Fibroblast of lung (primary cell): ENCODE data around the gene USP6NL. TPM values are rescaled to one million over a fixed set of nuclear protein-coding genes. Genes with fewer than 3 reads are reported as not detected.
A peak's percentile ranks its signal among the peaks of the same experiment; 100 is the strongest.

ENCODE experiments used
- DNase-seq, 2 donors: peaks; one replicate each; pipeline versions ENCODE4 v3.0.0 to v3.0.0-alpha.2; 2010; ENCODE audit warnings: low read depth in 2 of 2
- H2AFZ ChIP-seq: 2 replicates; pipeline ENCODE4 v1.5.1; 2012; ENCODE audit warnings: low read length, control low read depth, inconsistent platforms
- H3K27ac ChIP-seq: 2 replicates; pipeline ENCODE4 v1.5.1; 2011; ENCODE audit warnings: low read length, control low read depth; ENCODE audit not compliant: insufficient read depth
- H3K27me3 ChIP-seq: 2 replicates; pipeline ENCODE4 v1.5.1; 2011; ENCODE audit warnings: mild to moderate bottlenecking, low read length; ENCODE audit not compliant: control insufficient read depth, insufficient read depth
- H3K36me3 ChIP-seq: 2 replicates; pipeline ENCODE4 v1.5.1; 2011; ENCODE audit warnings: low read length; ENCODE audit not compliant: control insufficient read depth, insufficient read depth
- H3K4me1 ChIP-seq: 2 replicates; pipeline ENCODE4 v1.5.1; 2011; ENCODE audit warnings: low read length; ENCODE audit not compliant: control insufficient read depth, insufficient read depth; ENCODE audit errors: extremely low read depth
- H3K4me2 ChIP-seq: 2 replicates; pipeline ENCODE4 v1.5.1; 2011; ENCODE audit warnings: low read length, control low read depth; ENCODE audit not compliant: insufficient read depth; ENCODE audit errors: extremely low read depth
- H3K4me3 ChIP-seq, 4 experiments: fragments of 200-600 bp in 1 of 4; sonication (generic) in 1 of 4; replicated peaks in 1 of 4; 2 replicates each; pipeline ENCODE4 v1.5.1; 2011 to 2016; ENCODE audit warnings: low read length in 4 of 4, low read depth in 3 of 4, mild to moderate bottlenecking in 3 of 4, control low read depth in 2 of 4, inconsistent platforms in 1 of 4, mixed read lengths in 1 of 4; ENCODE audit not compliant: insufficient read depth in 1 of 4; ENCODE audit errors: control extremely low read depth in 1 of 4
- H3K79me2 ChIP-seq: 2 replicates; pipeline ENCODE4 v1.5.1; 2012; ENCODE audit warnings: mild to moderate bottlenecking, low read length, inconsistent platforms; ENCODE audit not compliant: control insufficient read depth, insufficient read depth
- H3K9ac ChIP-seq: 2 replicates; pipeline ENCODE4 v1.5.1; 2011; ENCODE audit warnings: mild to moderate bottlenecking, low read length, control low read depth; ENCODE audit not compliant: insufficient read depth
- H3K9me3 ChIP-seq: 2 replicates; pipeline ENCODE4 v1.5.1; 2012; ENCODE audit warnings: low read depth, low read length; ENCODE audit not compliant: control insufficient read depth, insufficient read depth
- H4K20me1 ChIP-seq: 2 replicates; pipeline ENCODE4 v1.5.1; 2011; ENCODE audit warnings: low read length; ENCODE audit not compliant: control insufficient read depth, insufficient read depth; ENCODE audit errors: extremely low read depth
- EZH2 ChIP-seq: IDR thresholded peaks from 2 replicates; pipeline ENCODE4 v1.5.1; 2012; ENCODE audit warnings: low read length, control low read depth, mild to moderate bottlenecking; ENCODE audit errors: missing control alignments
- polyA plus RNA-seq, 2 donors: library from polyadenylated mRNA; depleted of rRNA in 1 of 2; stranded (reverse) in 1 of 2; unstranded in 1 of 2; fragments of >200 nt; gene quantifications; 2 replicates each; pipeline ENCODE4 v1.2.1, GENCODE V29; 2011 to 2012; ENCODE audit warnings: missing spikeins in 1 of 2
- total RNA-seq: library from RNA; depleted of rRNA; stranded (reverse); fragments of >200 nt; gene quantifications from 2 replicates; pipeline ENCODE4 v1.2.1, GENCODE V29; 2014
- TF ChIP-seq, protein P1 (sequence below), 2 donors: IDR thresholded peaks in 1 of 2; conservative IDR thresholded peaks in 1 of 2; 1 replicate in 1 of 2; 2 replicates in 1 of 2; pipeline ENCODE4 v1.5.1; 2011 to 2012; ENCODE audit warnings: low read length in 2 of 2, control low read depth in 1 of 2, inconsistent platforms in 1 of 2, low read depth in 1 of 2, mild to moderate bottlenecking in 1 of 2

USP6NL gene
- total and polyA plus RNA-seq, 2 donors (not counting 1 experiment from before 2014, with no cell fraction given) = 8.9 to 13.4 TPM

DNA sequence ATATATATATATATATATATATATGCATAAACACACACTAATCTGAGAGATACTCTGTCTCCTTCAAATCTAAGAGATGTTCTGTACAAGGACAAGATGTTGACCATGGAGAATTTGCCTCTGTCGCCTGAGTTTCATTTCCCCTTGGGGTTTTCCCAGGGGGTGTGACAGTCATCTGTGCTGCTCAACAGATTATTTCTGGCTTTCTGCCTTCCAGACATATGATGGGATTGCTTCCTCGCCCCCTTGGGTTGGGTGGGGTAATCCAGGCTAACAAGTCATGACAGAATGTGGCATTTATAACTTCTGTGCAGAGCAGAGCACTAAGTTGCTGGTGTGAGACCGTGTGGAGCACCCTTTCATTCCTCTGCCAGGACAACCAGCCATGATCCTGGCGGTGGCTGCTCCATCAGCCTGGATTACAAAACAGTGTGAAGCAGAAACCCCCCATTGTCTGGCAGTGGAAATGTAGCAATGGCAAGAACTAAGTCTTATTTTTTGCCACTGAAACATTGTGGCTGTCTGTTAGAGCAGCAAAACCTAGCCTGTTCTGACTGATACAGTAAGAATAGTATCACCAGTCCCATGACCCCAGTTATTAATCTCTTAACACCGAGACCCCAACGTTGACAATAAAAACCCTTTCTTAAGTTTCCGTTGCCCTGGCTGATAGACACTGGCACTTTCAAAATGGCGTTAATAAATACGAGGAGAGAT lies 13.7 kb upstream of the USP6NL start:
- no peaks in the 10 kb centered on the region for H3K4me1 ChIP-seq
- H3K27me3 ChIP-seq = no peaks in the 10 kb centered on the region
- no peak overlapping the region for H3K27ac ChIP-seq
- no peaks in the 10 kb centered on the region for H4K20me1 ChIP-seq
- no peak for TF ChIP-seq EZH2
- TF ChIP-seq, protein P1, sequence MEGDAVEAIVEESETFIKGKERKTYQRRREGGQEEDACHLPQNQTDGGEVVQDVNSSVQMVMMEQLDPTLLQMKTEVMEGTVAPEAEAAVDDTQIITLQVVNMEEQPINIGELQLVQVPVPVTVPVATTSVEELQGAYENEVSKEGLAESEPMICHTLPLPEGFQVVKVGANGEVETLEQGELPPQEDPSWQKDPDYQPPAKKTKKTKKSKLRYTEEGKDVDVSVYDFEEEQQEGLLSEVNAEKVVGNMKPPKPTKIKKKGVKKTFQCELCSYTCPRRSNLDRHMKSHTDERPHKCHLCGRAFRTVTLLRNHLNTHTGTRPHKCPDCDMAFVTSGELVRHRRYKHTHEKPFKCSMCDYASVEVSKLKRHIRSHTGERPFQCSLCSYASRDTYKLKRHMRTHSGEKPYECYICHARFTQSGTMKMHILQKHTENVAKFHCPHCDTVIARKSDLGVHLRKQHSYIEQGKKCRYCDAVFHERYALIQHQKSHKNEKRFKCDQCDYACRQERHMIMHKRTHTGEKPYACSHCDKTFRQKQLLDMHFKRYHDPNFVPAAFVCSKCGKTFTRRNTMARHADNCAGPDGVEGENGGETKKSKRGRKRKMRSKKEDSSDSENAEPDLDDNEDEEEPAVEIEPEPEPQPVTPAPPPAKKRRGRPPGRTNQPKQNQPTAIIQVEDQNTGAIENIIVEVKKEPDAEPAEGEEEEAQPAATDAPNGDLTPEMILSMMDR (conservative IDR thresholded peaks at IDR 0.05 in 1 of 2, IDR thresholded peaks at IDR 0.05 in 1 of 2; ENCODE audit: low read depth in 1 of 2, low read length in 2 of 2) = no peak
- no peak overlapping the region for H2AFZ ChIP-seq
- no peak for DNase-seq
- no peaks in the 10 kb centered on the region for H3K9me3 ChIP-seq
- no peak overlapping the region for H3K4me3 ChIP-seq
- H3K36me3 ChIP-seq = no peaks in the 10 kb centered on the region
- no peak overlapping the region for H3K9ac ChIP-seq
- H3K79me2 ChIP-seq = no peaks in the 10 kb centered on the region
- no peak overlapping the region for H3K4me2 ChIP-seq

DNA sequence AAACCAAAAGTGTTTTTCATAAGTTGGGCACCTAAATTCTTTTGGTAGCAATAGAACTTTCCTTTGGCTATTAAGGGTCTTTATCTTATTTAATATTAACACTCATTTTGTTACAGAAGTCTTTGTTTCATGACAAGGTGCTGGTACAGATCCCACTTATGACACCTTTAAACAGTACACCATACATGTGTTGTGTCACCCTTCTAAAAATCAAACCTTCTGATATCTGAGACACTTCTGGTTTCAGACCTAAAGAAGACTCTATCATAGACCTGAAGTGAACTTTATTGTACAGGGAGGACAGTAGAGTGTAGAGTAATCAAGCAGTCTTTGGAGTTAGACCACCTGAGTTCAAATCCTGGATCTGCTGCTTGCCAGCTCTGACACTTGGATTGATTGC lies 5.8 kb upstream of the USP6NL start:
- TF ChIP-seq, protein P1 (conservative IDR thresholded peaks at IDR 0.05 in 1 of 2, IDR thresholded peaks at IDR 0.05 in 1 of 2; ENCODE audit: low read depth in 1 of 2, low read length in 2 of 2) = no peak
- no peak for TF ChIP-seq EZH2
- H3K9me3 ChIP-seq = no peaks in the 10 kb centered on the region
- H3K27me3 ChIP-seq = no peaks in the 10 kb centered on the region
- no peak overlapping the region for H3K9ac ChIP-seq
- H2AFZ ChIP-seq = no peak overlapping the region
- no peaks in the 10 kb centered on the region for H3K36me3 ChIP-seq
- no peaks in the 10 kb centered on the region for H3K4me1 ChIP-seq
- H3K79me2 ChIP-seq = no peaks in the 10 kb centered on the region
- H3K4me2 ChIP-seq = no peak overlapping the region
- DNase-seq = no peak
- H4K20me1 ChIP-seq = no peaks in the 10 kb centered on the region
- H3K4me3 ChIP-seq = no peak overlapping the region
- no peak overlapping the region for H3K27ac ChIP-seq

DNA sequence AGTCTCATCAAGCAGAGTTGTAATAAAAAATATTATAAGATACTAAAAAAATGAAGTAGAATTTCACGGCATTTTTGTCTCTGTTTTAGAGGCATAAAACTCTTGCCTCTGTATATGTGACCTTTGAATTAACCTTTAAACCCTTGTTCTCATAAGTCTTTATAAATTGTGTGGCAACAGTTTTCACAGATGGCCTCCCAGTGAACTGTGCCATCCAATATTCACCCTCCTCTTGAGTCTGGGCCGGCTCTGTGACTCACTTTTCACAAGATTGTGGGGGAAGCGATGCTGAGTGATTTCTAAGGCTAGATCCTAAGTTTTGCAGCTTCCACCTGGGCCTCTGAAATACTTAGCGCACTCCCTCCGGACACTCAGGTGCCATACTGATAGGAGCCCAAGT lies 4.6 kb upstream of the USP6NL start:
- Histone ChIP-seq H3K9me3 (no peaks in the 10 kb centered on the region), H2AFZ (no peak overlapping the region), H3K36me3 (no peaks in the 10 kb centered on the region), H3K9ac (no peak overlapping the region), H4K20me1 (no peaks in the 10 kb centered on the region), H3K4me1 (no peaks in the 10 kb centered on the region), H3K79me2 (no peaks in the 10 kb centered on the region), H3K27ac (no peak overlapping the region), H3K4me3 (no peak overlapping the region), H3K4me2 (no peak overlapping the region), H3K27me3 (no peaks in the 10 kb centered on the region)
- TF ChIP-seq, protein P1 (conservative IDR thresholded peaks at IDR 0.05 in 1 of 2, IDR thresholded peaks at IDR 0.05 in 1 of 2; ENCODE audit: low read depth in 1 of 2, low read length in 2 of 2) = no peak
- TF ChIP-seq EZH2 = no peak
- DNase-seq = peak in 1 of 2 donors; percentile 28
